MM.1S (cell line): Measurements from ENCODE around the gene MBTD1.

ENCODE experiments used
- DNase-seq: peaks from one replicate; pipeline ENCODE4 v3.0.0-alpha.2; 2015
- H2AFZ ChIP-seq: fragments of 300-600 bp; sonication (generic); 2 replicates; pipeline ENCODE4 v1.6.0; 2016; ENCODE audit warnings: antibody characterized with exemption, low read length
- H3F3A ChIP-seq: fragments of 300-600 bp; sonication (generic); 2 replicates; pipeline ENCODE4 v1.6.1; 2016; ENCODE audit warnings: mild to moderate bottlenecking, antibody characterized with exemption, low read length, moderate library complexity, mixed read lengths; ENCODE audit not compliant: insufficient read depth
- H3K27ac ChIP-seq: fragments of 300-600 bp; sonication (generic); 2 replicates; pipeline ENCODE4 v1.5.1; 2016; ENCODE audit warnings: mild to moderate bottlenecking, low read length
- H3K27me3 ChIP-seq: fragments of 300-600 bp; sonication (generic); replicated peaks from 2 replicates; pipeline ENCODE4 v1.6.0; 2016; ENCODE audit warnings: low read length; ENCODE audit not compliant: insufficient read depth
- H3K36me3 ChIP-seq: fragments of 300-600 bp; sonication (generic); replicated peaks from 2 replicates; pipeline ENCODE4 v1.6.1; 2016; ENCODE audit warnings: mild to moderate bottlenecking, low read length, mixed read lengths; ENCODE audit not compliant: insufficient read depth
- H3K4me1 ChIP-seq: fragments of 300-600 bp; sonication (generic); 2 replicates; pipeline ENCODE4 v1.6.1; 2016; ENCODE audit warnings: low read length, mixed read lengths
- H3K4me2 ChIP-seq: fragments of 300-600 bp; sonication (generic); 2 replicates; pipeline ENCODE4 v1.6.0; 2016; ENCODE audit warnings: low read depth, low read length
- H3K4me3 ChIP-seq: fragments of 300-600 bp; sonication (generic); 2 replicates; pipeline ENCODE4 v1.5.1; 2016; ENCODE audit warnings: low read length, mixed read lengths
- H3K79me2 ChIP-seq: fragments of 300-600 bp; sonication (generic); 2 replicates; pipeline ENCODE4 v1.6.1; 2016; ENCODE audit warnings: mixed run types, low read length, mixed read lengths
- H3K9ac ChIP-seq: fragments of 300-600 bp; sonication (generic); 2 replicates; pipeline ENCODE4 v1.6.1; 2016; ENCODE audit warnings: low read length, mixed read lengths
- H3K9me2 ChIP-seq: fragments of 300-600 bp; sonication (generic); replicated peaks from 2 replicates; pipeline ENCODE4 v1.6.1; 2016; ENCODE audit warnings: mild to moderate bottlenecking, low read length, mixed read lengths; ENCODE audit not compliant: insufficient read depth
- H3K9me3 ChIP-seq: fragments of 300-600 bp; sonication (generic); replicated peaks from 2 replicates; pipeline ENCODE4 v1.6.1; 2016; ENCODE audit warnings: mild to moderate bottlenecking, low read length, mixed read lengths; ENCODE audit not compliant: insufficient read depth
- H4K20me1 ChIP-seq: fragments of 300-600 bp; sonication (generic); 2 replicates; pipeline ENCODE4 v1.6.1; 2016; ENCODE audit warnings: mild to moderate bottlenecking, low read length, moderate library complexity, mixed read lengths; ENCODE audit not compliant: insufficient read depth
- CTCF ChIP-seq: fragments of 300-600 bp; sonication (generic); IDR thresholded peaks from 2 replicates; pipeline ENCODE4 v1.5.1; 2016; ENCODE audit warnings: antibody characterized with exemption, low read length, mixed read lengths
- EZH2 ChIP-seq: fragments of 300-600 bp; sonication (generic); optimal IDR thresholded peaks from 2 replicates; pipeline ENCODE3; 2017; ENCODE audit warnings: low read depth, mild to moderate bottlenecking, antibody characterized with exemption, low read length, mixed read lengths
- EZH2phosphoT487 ChIP-seq: fragments of 300-600 bp; sonication (generic); IDR thresholded peaks from 2 replicates; pipeline ENCODE4 v1.6.1; 2018; ENCODE audit warnings: antibody characterized with exemption, low read length

Gene MBTD1

GRCh38 chr17:51257150-51258081 lies 2.4 kb downstream of the MBTD1 start:
- Histone ChIP-seq H3K4me2 (peak overlapping the region; percentile 15), H3K27ac (no peak overlapping the region), H3K9me2 (no peaks in the 10 kb centered on the region), H3K9ac (no peak overlapping the region), H3K4me1 (peaks cover 32% of the 10 kb centered on the region), H3K4me3 (no peak overlapping the region), H3K79me2 (peaks cover 90% of the 10 kb centered on the region), H3F3A (peaks cover 4% of the 10 kb centered on the region; the same call in 1 of the 2 replicates), H2AFZ (no peak overlapping the region), H4K20me1 (peaks cover 8% of the 10 kb centered on the region; the same call in 1 of the 2 replicates), H3K27me3 (no peaks in the 10 kb centered on the region), H3K9me3 (no peaks in the 10 kb centered on the region), H3K36me3 (no peaks in the 10 kb centered on the region; the same call in 1 of the 2 replicates)
- TF ChIP-seq EZH2phosphoT487 = no peak
- TF ChIP-seq EZH2 = no peak
- TF ChIP-seq CTCF = no peak
- DNase-seq = no peak

GRCh38 chr17:51256101-51256500 lies 3.7 kb downstream of the MBTD1 start:
- no peaks in the 10 kb centered on the region for H3K27me3 ChIP-seq
- peaks cover 83% of the 10 kb centered on the region for H3K79me2 ChIP-seq
- H3K4me3 ChIP-seq = no peak overlapping the region
- no peak for TF ChIP-seq EZH2
- no peak for TF ChIP-seq CTCF
- no peak for TF ChIP-seq EZH2phosphoT487
- H3K36me3 ChIP-seq = peaks cover 5% of the 10 kb centered on the region; the same call in 1 of the 2 replicates
- H4K20me1 ChIP-seq = peaks cover under 1% of the 10 kb centered on the region; the same call in 1 of the 2 replicates
- H3F3A ChIP-seq = peaks cover under 1% of the 10 kb centered on the region; the same call in 1 of the 2 replicates
- H3K4me2 ChIP-seq = no peak overlapping the region
- no peak overlapping the region for H3K27ac ChIP-seq
- no peak overlapping the region for H3K9ac ChIP-seq
- peaks cover 24% of the 10 kb centered on the region for H3K4me1 ChIP-seq
- DNase-seq = no peak
- no peak overlapping the region for H2AFZ ChIP-seq
- H3K9me2 ChIP-seq = no peaks in the 10 kb centered on the region
- H3K9me3 ChIP-seq = no peaks in the 10 kb centered on the region

- Histone ChIP-seq H3F3A (no peaks in the 10 kb centered on the region), H3K79me2 (peaks cover 80% of the 10 kb centered on the region), H3K9ac (no peak overlapping the region), H3K27ac (no peak overlapping the region), H4K20me1 (no peaks in the 10 kb centered on the region; the same call in 1 of the 2 replicates), H3K36me3 (peaks cover 5% of the 10 kb centered on the region; the same call in 1 of the 2 replicates), H3K9me3 (no peaks in the 10 kb centered on the region), H3K4me3 (no peak overlapping the region), H3K27me3 (no peaks in the 10 kb centered on the region), H3K4me2 (no peak overlapping the region), H3K9me2 (no peaks in the 10 kb centered on the region), H2AFZ (no peak overlapping the region), H3K4me1 (peaks cover 24% of the 10 kb centered on the region)
- no peak for DNase-seq
- TF ChIP-seq CTCF = no peak
- no peak for TF ChIP-seq EZH2phosphoT487
- TF ChIP-seq EZH2 = no peak
Measured at GRCh38 chr17:51255673-51256072, 4.2 kb downstream of the MBTD1 start.
